Ovary (tissue), 9 donors: ENCODE data around the gene ZBTB1. TPM values are rescaled to one million over a fixed set of nuclear protein-coding genes. Genes with fewer than 3 reads are reported as not detected.

ENCODE experiments used
- DNase-seq, 5 donors: peaks; one replicate each; pipeline ENCODE4 v3.0.0-alpha.2; 2019 to 2020
- H3K27ac ChIP-seq, 2 donors: fragments of 200-600 bp; one replicate each; pipeline versions ENCODE4 v1.5.1 to v1.8.0; 2019 to 2022
- H3K27me3 ChIP-seq: fragments of 200-600 bp; one replicate; pipeline ENCODE4 v1.8.0; 2022
- H3K36me3 ChIP-seq: fragments of 200-600 bp; sonication (generic); one replicate; pipeline ENCODE4 v1.5.1; 2019
- H3K4me1 ChIP-seq: one replicate; pipeline ENCODE4 v1.8.1; 2013; ENCODE audit warnings: mild to moderate bottlenecking, moderate library complexity; ENCODE audit not compliant: insufficient read depth
- H3K4me3 ChIP-seq: fragments of 200-600 bp; sonication (generic); one replicate; pipeline ENCODE4 v1.5.1; 2017
- H3K9me3 ChIP-seq, 2 donors: fragments of 200-600 bp in 1 of 2; sonication (generic) in 1 of 2; one replicate each; pipeline versions ENCODE4 v1.5.1 to v1.8.1; 2013 to 2019; ENCODE audit warnings: mild to moderate bottlenecking in 1 of 2, moderate library complexity in 1 of 2
- EP300 ChIP-seq: sonication (generic); formaldehyde crosslinking; IDR thresholded peaks from one replicate; pipeline ENCODE4 v1.6.1; 2017; ENCODE audit warnings: antibody characterized with exemption
- POLR2A ChIP-seq: fragments of 450-650 bp; IDR thresholded peaks from one replicate; pipeline ENCODE4 v1.6.1; 2017; ENCODE audit warnings: antibody characterized with exemption, mild to moderate bottlenecking, moderate library complexity
- WGBS, 3 donors: extraction: QIAGEN DNeasy Blood & Tissue Kit in 1 of 3; methylation state at CpG; one replicate each; pipeline versions ENCODE4 v1.1.5 to v1.1.7; 2013 to 2017; 5-methylcytosine and 5-hydroxymethylcytosine counted together
- intact Hi-C, 4 donors: fragments of 100-400 bp; cut with DNase I; formaldehyde crosslinking; loops; one replicate each; pipeline versions ENCODE4 v1.11.0 to v1.15.1; 2022 to 2023
- polyA plus RNA-seq, 2 donors: library from polyadenylated mRNA; stranded (reverse); fragments of 200-250 nt in 1 of 2; fragments of 350-450 nt in 1 of 2; fragmentation: Illumina TruSeq in 1 of 2; extraction: RNeasy Lipid Tissue Mini Kit (QIAGEN cat#74804) in 1 of 2; gene quantifications; one replicate each; pipeline ENCODE4 v1.2.3, GENCODE V29; 2013 to 2014
- total RNA-seq, 7 donors: library from RNA; depleted of rRNA in 2 of 7; stranded (reverse); fragments of >200 nt in 2 of 7; fragmentation: NEBNext Ultra II Directional in 3 of 7; extraction: Animal tissue kit (Norgen Biotek cat#: 25700) in 3 of 7; gene quantifications; one replicate each; pipeline versions ENCODE4 v1.1.0 to v1.2.4, GENCODE V29; 2016 to 2023
- TF ChIP-seq, protein P1 (sequence below), 3 donors: fragments of 450-650 bp in 2 of 3; fragments of 200-600 bp in 1 of 3; IDR thresholded peaks; one replicate each; pipeline versions ENCODE4 v1.5.1 to v1.8.0; 2016 to 2022; ENCODE audit warnings: antibody characterized with exemption in 3 of 3, mild to moderate bottlenecking in 1 of 3
- donor health status: DM: no; HTN: no; CAD: no; lungs with moderate emphysema.
- donor health status: DM: no; HTN: no; CAD: no.
- donor health status: Bipolar disorder and iron deficiency.
- donor health status: DM: yes; HTN: yes; CAD: no.
- donor health status: DM: no; HTN: no; CAD: no.
- donor health status: DM: yes; HTN: yes; CAD: no.

Gene ZBTB1
- total and polyA plus RNA-seq, 9 donors, result 13.0 to 35.8 (median 33.7) TPM

DNA sequence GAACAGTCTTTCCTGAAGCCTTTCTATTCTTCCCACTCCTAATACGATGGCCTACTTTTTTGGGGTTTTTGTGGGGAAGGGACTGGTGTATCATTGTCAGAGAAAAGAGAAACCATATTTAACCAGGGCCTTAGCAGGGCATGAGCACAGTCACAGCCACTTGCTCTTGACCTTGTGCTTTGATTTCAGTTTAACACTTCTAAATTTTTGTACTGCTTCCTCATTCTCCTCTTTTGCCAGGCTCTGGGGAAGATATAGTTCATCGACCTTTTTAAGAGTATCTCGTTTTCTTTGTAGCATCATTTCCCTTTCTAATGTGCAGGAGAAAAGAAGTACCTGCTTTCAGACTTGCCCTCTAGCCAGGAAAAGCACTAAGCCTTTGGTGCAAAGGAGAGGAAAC, 2.2 kb downstream of the ZBTB1 start:
- Histone ChIP-seq H3K9me3 (no peaks in the 10 kb centered on the region), H3K4me3 (no peak overlapping the region), H3K4me1 (peaks cover 8% of the 10 kb centered on the region), H3K27ac (no peak overlapping the region), H3K36me3 (no peaks in the 10 kb centered on the region), H3K27me3 (no peaks in the 10 kb centered on the region)
- intact Hi-C loops, result loop anchor here in 1 of 4 donors (10.0 kb wide), 1 partner anchor 162 kb away; no protein-coding TSS in a partner anchor
- no peak for DNase-seq
- WGBS, 3 donors, result 16 to 31% (median 19%) methylated on average over 3 of the region's 3 CpGs
- no peak for TF ChIP-seq POLR2A

DNA sequence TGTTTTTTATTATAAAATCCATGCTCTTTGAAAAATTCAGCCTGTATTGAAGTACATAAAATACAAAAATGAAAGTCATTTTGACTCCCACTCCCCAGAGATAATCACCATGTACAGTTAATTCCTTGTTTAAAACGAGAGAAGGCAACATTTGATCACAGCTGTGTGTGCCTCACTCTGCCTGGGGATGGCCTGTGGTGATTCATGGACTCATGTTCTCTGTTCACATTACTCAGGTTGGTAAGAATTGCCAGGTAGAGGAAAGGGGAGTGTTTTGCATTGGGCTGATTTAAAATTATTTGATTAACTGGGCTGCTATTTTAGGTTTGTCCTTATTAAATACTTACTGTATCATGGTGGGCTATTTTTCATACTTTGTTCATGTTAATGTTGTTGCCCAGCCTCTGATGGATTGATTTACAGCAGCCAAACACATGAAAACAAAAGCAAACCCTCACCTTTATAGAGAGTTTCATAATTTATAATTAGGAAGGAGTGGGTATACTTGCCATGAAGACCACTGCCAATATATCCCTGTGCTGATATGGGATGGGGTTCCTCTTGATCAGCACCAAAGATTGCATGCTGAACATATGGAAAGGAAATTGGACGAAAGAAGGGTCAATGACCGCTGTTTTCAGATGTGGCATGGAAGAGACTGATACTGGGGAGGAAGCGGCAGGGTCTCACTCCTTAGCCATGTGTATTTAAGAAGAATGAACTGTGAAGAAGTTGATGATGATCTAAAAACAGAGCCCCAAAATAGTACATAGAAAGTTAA, 3.0 kb downstream of the ZBTB1 start:
- H3K9me3 ChIP-seq, result no peaks in the 10 kb centered on the region
- H3K27ac ChIP-seq, result no peak overlapping the region
- no peaks in the 10 kb centered on the region for H3K36me3 ChIP-seq
- TF ChIP-seq EP300 (no peak), POLR2A (no peak)
- TF ChIP-seq, protein P1, sequence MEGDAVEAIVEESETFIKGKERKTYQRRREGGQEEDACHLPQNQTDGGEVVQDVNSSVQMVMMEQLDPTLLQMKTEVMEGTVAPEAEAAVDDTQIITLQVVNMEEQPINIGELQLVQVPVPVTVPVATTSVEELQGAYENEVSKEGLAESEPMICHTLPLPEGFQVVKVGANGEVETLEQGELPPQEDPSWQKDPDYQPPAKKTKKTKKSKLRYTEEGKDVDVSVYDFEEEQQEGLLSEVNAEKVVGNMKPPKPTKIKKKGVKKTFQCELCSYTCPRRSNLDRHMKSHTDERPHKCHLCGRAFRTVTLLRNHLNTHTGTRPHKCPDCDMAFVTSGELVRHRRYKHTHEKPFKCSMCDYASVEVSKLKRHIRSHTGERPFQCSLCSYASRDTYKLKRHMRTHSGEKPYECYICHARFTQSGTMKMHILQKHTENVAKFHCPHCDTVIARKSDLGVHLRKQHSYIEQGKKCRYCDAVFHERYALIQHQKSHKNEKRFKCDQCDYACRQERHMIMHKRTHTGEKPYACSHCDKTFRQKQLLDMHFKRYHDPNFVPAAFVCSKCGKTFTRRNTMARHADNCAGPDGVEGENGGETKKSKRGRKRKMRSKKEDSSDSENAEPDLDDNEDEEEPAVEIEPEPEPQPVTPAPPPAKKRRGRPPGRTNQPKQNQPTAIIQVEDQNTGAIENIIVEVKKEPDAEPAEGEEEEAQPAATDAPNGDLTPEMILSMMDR (IDR thresholded peaks at IDR 0.05), result no peak
- DNase-seq, result no peak
- intact Hi-C loops, result loop anchor here in 1 of 4 donors (10.0 kb wide), 1 partner anchor 163 kb away; no protein-coding TSS in a partner anchor
- no peak overlapping the region for H3K4me3 ChIP-seq
- no peaks in the 10 kb centered on the region for H3K27me3 ChIP-seq
- H3K4me1 ChIP-seq, result peaks cover 6% of the 10 kb centered on the region
- 64 to 72% (median 70%) methylated on average over 4 of the region's 4 CpGs for WGBS, 3 donors

DNA sequence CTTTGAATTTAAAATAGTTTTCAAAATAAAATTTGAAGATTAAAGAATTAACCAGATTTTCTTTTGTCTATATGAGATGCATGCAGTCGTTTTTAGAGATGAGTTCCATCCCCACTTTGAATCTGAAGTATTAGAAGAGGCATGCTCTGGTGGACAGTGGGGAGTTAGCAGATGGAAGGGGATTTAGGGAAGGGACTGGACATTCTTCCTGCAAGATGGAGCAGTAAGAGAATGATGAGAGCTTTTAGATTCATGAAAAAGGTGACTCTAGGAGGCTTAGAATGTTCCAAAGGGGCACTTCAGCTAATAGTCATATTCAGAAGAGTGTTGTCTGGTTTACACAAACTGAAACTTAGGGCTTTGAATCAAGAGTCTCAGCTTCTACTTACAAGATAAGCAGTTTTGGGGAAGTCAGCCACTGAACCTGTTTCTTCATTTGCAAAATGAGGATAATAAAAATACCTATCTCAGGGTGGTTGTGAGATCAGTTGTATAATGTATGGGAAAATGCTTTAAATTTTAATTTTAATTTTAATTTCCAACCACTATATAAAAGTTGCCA, 3.7 kb downstream of the ZBTB1 start:
- TF ChIP-seq, protein P1 (IDR thresholded peaks at IDR 0.05), result no peak
- TF ChIP-seq EP300, result no peak
- no peak for TF ChIP-seq POLR2A
- 24 to 32% (median 30%) methylated on average over 1 of the region's 1 CpG for WGBS, 3 donors
- no peaks in the 10 kb centered on the region for H3K27me3 ChIP-seq
- H3K36me3 ChIP-seq, result no peaks in the 10 kb centered on the region
- no peak overlapping the region for H3K4me3 ChIP-seq
- no peaks in the 10 kb centered on the region for H3K9me3 ChIP-seq
- no peak overlapping the region for H3K27ac ChIP-seq
- DNase-seq, result no peak
- H3K4me1 ChIP-seq, result peaks cover 5% of the 10 kb centered on the region
- intact Hi-C loops, result loop anchor here in 1 of 4 donors (10.0 kb wide), 1 partner anchor 163 kb away; no protein-coding TSS in a partner anchor

DNA sequence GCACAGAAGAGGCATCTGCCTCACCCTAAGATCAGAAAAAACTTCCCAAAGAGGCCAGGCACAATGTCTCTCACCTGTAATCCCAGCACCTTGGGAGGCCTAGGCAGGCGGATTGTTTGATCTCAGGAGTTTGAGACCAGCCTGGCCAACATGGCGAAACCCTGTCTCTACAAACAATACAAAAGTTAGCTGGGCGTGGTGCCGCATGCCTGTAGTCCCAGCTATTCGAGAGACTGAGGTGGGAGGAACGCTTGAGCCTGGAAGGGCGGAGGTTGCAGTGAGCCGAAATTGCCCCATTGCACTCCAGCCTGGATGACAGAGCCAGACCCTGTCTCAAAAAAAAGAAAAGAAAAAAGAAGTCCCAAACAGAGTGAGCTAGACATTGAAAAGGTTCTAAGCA, 4.5 kb downstream of the ZBTB1 start:
- WGBS, 3 donors, result 87 to 92% (median 92%) methylated on average over 8 of the region's 8 CpGs
- peaks cover 5% of the 10 kb centered on the region for H3K4me1 ChIP-seq
- intact Hi-C loops, result loop anchor here in 1 of 4 donors (10.0 kb wide), 1 partner anchor 164 kb away; no protein-coding TSS in a partner anchor

More for the DNA sequence above, 4.5 kb downstream of the ZBTB1 start:
- Histone ChIP-seq H3K36me3 (no peaks in the 10 kb centered on the region), H3K27me3 (no peaks in the 10 kb centered on the region), H3K4me3 (no peak overlapping the region), H3K9me3 (no peaks in the 10 kb centered on the region), H3K27ac (no peak overlapping the region)
- TF ChIP-seq EP300 (no peak), POLR2A (no peak)
- TF ChIP-seq, protein P1 (IDR thresholded peaks at IDR 0.05), result no peak
- no peak for DNase-seq
